GM12873 (cell line): ENCODE data around the gene CAPRIN1.

ENCODE experiments used
- CTCF ChIP-seq: IDR thresholded peaks from 2 replicates; pipeline ENCODE4 v1.5.1; 2012; ENCODE audit warnings: low read depth, mild to moderate bottlenecking, moderate library complexity, low read length, control low read depth; ENCODE audit not compliant: insufficient read depth; ENCODE audit errors: missing control alignments

The CAPRIN1 gene

GRCh38 chr11:34065505-34066203, 14.1 kb downstream of the CAPRIN1 start:
- TF ChIP-seq CTCF = peak; percentile 37

GRCh38 chr11:34067383-34068065, 16.0 kb downstream of the CAPRIN1 start:
- TF ChIP-seq CTCF = no peak

- TF ChIP-seq CTCF = no peak
Observed at GRCh38 chr11:34068111-34068510, 16.6 kb downstream of the CAPRIN1 start.

- TF ChIP-seq CTCF = no peak
Observed at GRCh38 chr11:34072041-34072440, 20.5 kb downstream of the CAPRIN1 start.

GRCh38 chr11:34072832-34073231, 21.3 kb downstream of the CAPRIN1 start:
- TF ChIP-seq CTCF = no peak

- no peak for TF ChIP-seq CTCF
Observed at GRCh38 chr11:34074391-34074790, 22.9 kb downstream of the CAPRIN1 start.

- TF ChIP-seq CTCF = no peak
Observed at GRCh38 chr11:34075178-34075820, 23.8 kb downstream of the CAPRIN1 start.
